Trophoblast cell (in vitro differentiated cells and primary cell): ENCODE measurements around the gene PRKN.
A peak's percentile ranks its signal among the peaks of the same experiment; 100 is the strongest.
"Not testable (repeated sequence)": the region's sequence is repeated elsewhere in the genome, so short reads cannot be mapped to it uniquely, and the experiment has no call there.

Experiments used
- DNase-seq, 2 donors: peaks; one replicate each; pipeline ENCODE4 v3.0.0-alpha.2; 2016
- H2AFZ ChIP-seq: 2 replicates; pipeline ENCODE4 v1.6.1; 2013; ENCODE audit warnings: low read length, moderate library complexity, mild to moderate bottlenecking; ENCODE audit not compliant: insufficient read depth, poor library complexity
- H2AK5ac ChIP-seq: 2 replicates; pipeline ENCODE4 v1.6.1; 2013; ENCODE audit warnings: mild to moderate bottlenecking, low read length
- H2BK120ac ChIP-seq: 2 replicates; pipeline ENCODE4 v1.6.1; 2013; ENCODE audit warnings: low read length, mild to moderate bottlenecking, moderate library complexity; ENCODE audit not compliant: insufficient read depth, poor library complexity
- H2BK12ac ChIP-seq: 2 replicates; pipeline ENCODE4 v1.6.1; 2013; ENCODE audit warnings: mild to moderate bottlenecking, low read length, moderate library complexity
- H2BK5ac ChIP-seq: 2 replicates; pipeline ENCODE4 v1.6.1; 2013; ENCODE audit warnings: low read length, low read depth, moderate library complexity, mild to moderate bottlenecking; ENCODE audit not compliant: poor library complexity
- H3K14ac ChIP-seq: 2 replicates; pipeline ENCODE4 v1.6.1; 2013; ENCODE audit warnings: mild to moderate bottlenecking, low read length
- H3K18ac ChIP-seq: 2 replicates; pipeline ENCODE4 v1.6.1; 2013; ENCODE audit warnings: mild to moderate bottlenecking, low read length
- H3K23ac ChIP-seq: 2 replicates; pipeline ENCODE4 v1.6.1; 2013; ENCODE audit warnings: low read length
- H3K27ac ChIP-seq: 2 replicates; pipeline ENCODE4 v1.5.1; 2013; ENCODE audit warnings: low read depth, mild to moderate bottlenecking, inconsistent platforms, low read length, moderate library complexity
- H3K27me3 ChIP-seq: 2 replicates; pipeline ENCODE4 v1.6.1; 2013; ENCODE audit warnings: inconsistent platforms, mild to moderate bottlenecking, low read length, moderate library complexity; ENCODE audit not compliant: insufficient read depth
- H3K36me3 ChIP-seq, 2 experiments: 1 replicate in 1 of 2; 2 replicates in 1 of 2; pipeline ENCODE4 v1.6.1; 2013; ENCODE audit warnings: low read length in 2 of 2, mild to moderate bottlenecking in 2 of 2, moderate library complexity in 1 of 2; ENCODE audit not compliant: insufficient read depth in 2 of 2, control insufficient read depth in 1 of 2
- H3K4ac ChIP-seq: 2 replicates; pipeline ENCODE4 v1.6.1; 2013; ENCODE audit warnings: low read depth, mild to moderate bottlenecking, low read length, moderate library complexity
- H3K4me1 ChIP-seq, 2 experiments: 1 replicate in 1 of 2; 2 replicates in 1 of 2; pipeline ENCODE4 v1.6.1; 2013; ENCODE audit warnings: low read length in 2 of 2, mild to moderate bottlenecking in 2 of 2, moderate library complexity in 1 of 2; ENCODE audit not compliant: insufficient read depth in 2 of 2, control insufficient read depth in 1 of 2
- H3K4me2 ChIP-seq: 2 replicates; pipeline ENCODE4 v1.6.1; 2013; ENCODE audit warnings: inconsistent platforms, mild to moderate bottlenecking, low read length, moderate library complexity
- H3K4me3 ChIP-seq: 2 replicates; pipeline ENCODE4 v1.5.1; 2013; ENCODE audit warnings: mild to moderate bottlenecking, low read depth, low read length, inconsistent platforms
- H3K79me1 ChIP-seq: one replicate; pipeline ENCODE4 v1.6.1; 2013; ENCODE audit warnings: low read length
- H3K79me2 ChIP-seq: 2 replicates; pipeline ENCODE4 v1.6.1; 2013; ENCODE audit warnings: low read length, mild to moderate bottlenecking; ENCODE audit not compliant: control insufficient read depth, insufficient read depth, poor library complexity
- H3K9ac ChIP-seq: 2 replicates; pipeline ENCODE4 v1.6.1; 2013; ENCODE audit warnings: mild to moderate bottlenecking, low read length
- H3K9me3 ChIP-seq: 2 replicates; pipeline ENCODE4 v1.6.1; 2013; ENCODE audit warnings: low read depth, mild to moderate bottlenecking, control low read depth, inconsistent platforms, low read length; ENCODE audit not compliant: insufficient read depth
- H4K12ac ChIP-seq: 2 replicates; pipeline ENCODE4 v1.6.1; 2013; ENCODE audit warnings: low read depth, mild to moderate bottlenecking, low read length, moderate library complexity
- H4K8ac ChIP-seq: 2 replicates; pipeline ENCODE4 v1.6.1; 2013; ENCODE audit warnings: low read depth, mild to moderate bottlenecking, low read length, moderate library complexity
- H4K91ac ChIP-seq: one replicate; pipeline ENCODE4 v1.6.1; 2013; ENCODE audit warnings: low read depth, mild to moderate bottlenecking, low read length, moderate library complexity
- WGBS: extraction: QIAGEN DNeasy Blood & Tissue Kit; methylation state at CpG from one replicate; pipeline ENCODE4 v1.1.7; 2013; ENCODE audit warnings: missing lambda C conversion rate; ENCODE audit not compliant: insufficient read length, insufficient coverage; ENCODE audit errors: extremely low coverage; 5-methylcytosine and 5-hydroxymethylcytosine counted together

The PRKN gene

DNA sequence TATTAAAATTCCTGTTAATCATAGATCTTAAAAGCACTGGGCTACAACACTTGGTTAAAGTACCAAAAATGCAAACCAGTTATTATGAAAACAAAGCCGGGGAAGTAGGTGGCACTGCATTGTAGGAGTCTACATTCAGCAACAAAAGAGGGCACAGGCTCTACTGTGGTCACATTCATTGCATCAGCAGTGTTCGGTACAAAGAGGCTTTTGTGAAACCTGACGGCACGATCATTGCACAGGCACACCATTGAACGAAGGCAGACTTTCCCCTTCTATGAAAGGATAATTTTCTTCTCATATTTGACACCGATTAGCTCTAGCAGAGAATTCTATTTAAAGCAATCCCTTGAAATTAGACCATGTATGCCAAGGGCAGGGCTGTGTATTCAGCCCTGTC, 1409.1 kb downstream of the PRKN start:
- H4K8ac ChIP-seq = no peak overlapping the region
- no peaks in the 10 kb centered on the region for H3K36me3 ChIP-seq
- no peak overlapping the region for H4K12ac ChIP-seq
- H3K23ac ChIP-seq = no peak overlapping the region
- no peak overlapping the region for H3K4ac ChIP-seq
- H2AFZ ChIP-seq = no peak overlapping the region
- no peak overlapping the region for H3K14ac ChIP-seq
- no peaks in the 10 kb centered on the region for H3K79me2 ChIP-seq
- no peaks in the 10 kb centered on the region for H3K27me3 ChIP-seq
- no peak overlapping the region for H3K27ac ChIP-seq
- H3K9me3 ChIP-seq = peaks cover 2% of the 10 kb centered on the region
- no peak overlapping the region for H2BK120ac ChIP-seq
- no peak overlapping the region for H3K9ac ChIP-seq
- DNase-seq = no peak
- no CpG with 5 or more reads among the region's 6 CpGs for WGBS
- no peak overlapping the region for H2BK12ac ChIP-seq
- H3K4me2 ChIP-seq = no peak overlapping the region
- no peaks in the 10 kb centered on the region for H3K4me1 ChIP-seq
- H3K79me1 ChIP-seq = no peaks in the 10 kb centered on the region
- no peak overlapping the region for H3K4me3 ChIP-seq
- no peak overlapping the region for H3K18ac ChIP-seq
- H4K91ac ChIP-seq = no peak overlapping the region
- no peak overlapping the region for H2BK5ac ChIP-seq
- H2AK5ac ChIP-seq = no peak overlapping the region

DNA sequence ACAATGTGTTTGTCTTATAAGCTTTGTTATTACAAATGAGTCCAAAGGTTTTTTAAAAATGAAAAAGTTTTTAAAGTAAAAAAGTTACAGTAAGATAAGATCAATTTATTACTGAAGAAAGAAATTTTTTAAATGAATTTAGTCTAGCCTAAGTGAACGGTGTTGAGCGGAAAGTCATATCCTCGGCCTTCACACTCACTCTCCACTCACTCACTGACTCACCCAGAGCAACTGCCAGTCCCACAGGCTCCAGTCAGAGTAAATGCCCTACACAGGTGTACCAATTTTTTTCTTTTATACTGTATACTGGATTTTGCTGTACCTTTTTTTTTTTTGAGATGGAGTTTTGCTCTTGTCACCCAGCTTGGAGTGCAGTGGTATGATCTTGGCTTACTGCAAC, 1411.0 kb downstream of the PRKN start:
- DNase-seq = peak in 1 of 2 donors; percentile 28
- H3K4me3 ChIP-seq = no peak overlapping the region
- no peak overlapping the region for H2BK5ac ChIP-seq
- H3K18ac ChIP-seq = no peak overlapping the region
- H4K8ac ChIP-seq = no peak overlapping the region
- H3K36me3 ChIP-seq = no peaks in the 10 kb centered on the region
- H3K79me2 ChIP-seq = no peaks in the 10 kb centered on the region
- H3K27ac ChIP-seq = no peak overlapping the region
- no peak overlapping the region for H3K4me2 ChIP-seq
- no peaks in the 10 kb centered on the region for H3K79me1 ChIP-seq
- no peak overlapping the region for H4K12ac ChIP-seq
- no peak overlapping the region for H2AK5ac ChIP-seq
- H3K4ac ChIP-seq = no peak overlapping the region
- no peak overlapping the region for H3K23ac ChIP-seq
- H2BK12ac ChIP-seq = no peak overlapping the region
- WGBS = no CpG with 5 or more reads among the region's 3 CpGs
- H2AFZ ChIP-seq = no peak overlapping the region
- H3K27me3 ChIP-seq = no peaks in the 10 kb centered on the region
- no peak overlapping the region for H4K91ac ChIP-seq
- H3K9ac ChIP-seq = no peak overlapping the region
- no peaks in the 10 kb centered on the region for H3K9me3 ChIP-seq
- H2BK120ac ChIP-seq = no peak overlapping the region
- no peaks in the 10 kb centered on the region for H3K4me1 ChIP-seq
- H3K14ac ChIP-seq = no peak overlapping the region

DNA sequence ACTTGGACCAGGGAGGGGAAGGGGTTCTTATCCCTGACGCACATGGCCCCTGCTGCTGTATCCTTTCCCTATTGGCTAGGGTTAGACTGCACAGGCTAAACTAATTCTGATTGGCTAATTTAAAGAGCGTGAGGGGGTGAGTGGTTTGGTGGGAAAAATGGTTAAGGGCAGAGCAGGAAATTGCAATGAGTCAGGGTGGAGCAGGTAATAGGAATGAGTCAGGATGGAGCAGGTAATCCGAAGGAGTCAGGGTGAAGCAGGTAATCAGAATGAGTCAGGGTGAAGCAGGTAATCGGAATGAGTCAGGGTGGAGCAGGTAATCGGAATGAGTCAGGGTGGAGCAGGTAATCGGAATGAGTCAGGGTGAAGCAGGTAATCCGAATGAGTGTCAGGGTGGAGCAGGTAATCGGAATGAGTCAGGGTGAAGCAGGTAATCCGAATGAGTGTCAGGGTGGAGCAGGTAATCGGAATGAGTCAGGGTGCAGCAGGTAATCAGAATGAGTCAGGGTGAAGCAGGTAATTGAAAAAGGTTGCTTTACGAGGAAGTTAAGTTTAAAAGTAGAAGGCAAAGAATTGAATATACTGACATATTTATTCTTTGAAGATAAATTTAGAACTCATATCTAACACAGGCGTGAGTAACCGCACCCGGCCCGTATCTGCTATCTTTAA, 1412.2 kb downstream of the PRKN start:
- H2BK12ac ChIP-seq, H2BK5ac ChIP-seq, H3K9me3 ChIP-seq, H4K8ac ChIP-seq, H3K27me3 ChIP-seq, H3K4me2 ChIP-seq, H3K27ac ChIP-seq, H4K91ac ChIP-seq, H2BK120ac ChIP-seq, H3K4ac ChIP-seq, H2AK5ac ChIP-seq, H3K79me2 ChIP-seq, H4K12ac ChIP-seq, H3K4me3 ChIP-seq, H2AFZ ChIP-seq, H3K14ac ChIP-seq, H3K23ac ChIP-seq, H3K4me1 ChIP-seq, H3K9ac ChIP-seq, H3K36me3 ChIP-seq, H3K79me1 ChIP-seq, H3K18ac ChIP-seq: not testable (repeated sequence)
- peak; percentile 67 to 79 for DNase-seq
- WGBS = 100% methylated on average over 1 of the region's 15 CpGs

DNA sequence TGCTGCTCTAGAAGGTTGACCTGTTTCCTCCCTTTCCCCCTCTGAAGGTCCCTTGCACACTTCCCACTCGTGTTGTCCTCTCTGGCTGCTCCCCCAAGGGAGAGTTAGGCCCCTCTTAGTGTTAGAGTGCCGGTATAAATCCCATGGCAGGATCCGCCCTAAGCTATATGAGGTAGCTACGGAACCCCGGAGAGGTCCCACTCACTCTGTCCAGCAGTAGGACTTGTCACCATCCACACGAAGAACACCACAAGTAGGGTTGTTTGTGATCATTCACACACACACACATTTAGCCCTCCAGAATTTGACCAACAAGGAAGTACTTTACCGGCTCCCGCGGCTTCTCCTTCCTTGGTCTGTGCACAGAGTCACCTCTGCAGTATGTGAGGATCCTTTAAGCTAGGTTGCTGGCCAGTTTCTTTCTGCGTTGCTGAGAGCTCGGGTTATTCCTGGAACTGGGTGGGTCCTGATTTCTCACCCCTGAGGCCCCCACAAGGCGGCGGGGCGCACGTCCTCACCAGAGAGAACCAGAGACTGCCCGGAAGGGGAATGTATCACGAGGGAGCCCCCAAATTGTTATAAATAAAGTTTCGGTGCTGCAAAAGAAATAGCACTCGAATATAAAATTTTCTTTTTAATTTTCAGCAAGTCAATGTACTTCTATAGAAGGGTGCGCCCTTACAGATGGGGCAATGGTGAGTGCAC, 1412.9 kb downstream of the PRKN start:
- not testable (repeated sequence) for H3K4ac ChIP-seq, H3K18ac ChIP-seq, H3K23ac ChIP-seq, H3K14ac ChIP-seq, H2AK5ac ChIP-seq, H3K27me3 ChIP-seq, H2AFZ ChIP-seq, H3K36me3 ChIP-seq, H3K9me3 ChIP-seq, H3K4me3 ChIP-seq, H3K79me2 ChIP-seq, H4K91ac ChIP-seq, H3K9ac ChIP-seq, H2BK5ac ChIP-seq, H3K27ac ChIP-seq, H3K4me1 ChIP-seq, H3K79me1 ChIP-seq, H4K12ac ChIP-seq, H4K8ac ChIP-seq, H2BK12ac ChIP-seq, H3K4me2 ChIP-seq, H2BK120ac ChIP-seq
- WGBS = no CpG with 5 or more reads among the region's 20 CpGs
- peak; percentile 19 to 27 for DNase-seq
